Measurements from ENCODE around the gene RFLNA.

The RFLNA gene

DNA sequence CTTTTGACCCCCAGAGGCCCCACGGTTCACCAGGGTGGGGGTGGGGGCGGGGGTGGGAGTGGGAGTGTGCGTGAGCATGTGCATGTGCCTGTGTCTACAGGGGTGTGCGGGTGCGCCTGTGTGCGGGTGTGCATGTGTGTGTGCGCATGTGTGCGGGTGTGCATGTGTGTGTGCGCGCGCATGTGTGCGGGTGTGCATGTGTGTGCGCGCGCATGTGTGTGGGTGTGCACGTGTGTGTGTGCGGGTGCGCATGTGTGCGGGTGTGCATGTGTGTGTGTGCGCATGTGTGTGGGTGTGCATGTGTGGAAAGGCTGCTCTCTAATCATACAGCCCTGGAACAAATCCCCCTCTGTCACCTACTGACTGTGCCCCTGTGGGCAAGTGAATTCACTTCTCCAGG lies 38.8 kb downstream of the RFLNA start:
- TF ChIP-seq, protein P1, sequence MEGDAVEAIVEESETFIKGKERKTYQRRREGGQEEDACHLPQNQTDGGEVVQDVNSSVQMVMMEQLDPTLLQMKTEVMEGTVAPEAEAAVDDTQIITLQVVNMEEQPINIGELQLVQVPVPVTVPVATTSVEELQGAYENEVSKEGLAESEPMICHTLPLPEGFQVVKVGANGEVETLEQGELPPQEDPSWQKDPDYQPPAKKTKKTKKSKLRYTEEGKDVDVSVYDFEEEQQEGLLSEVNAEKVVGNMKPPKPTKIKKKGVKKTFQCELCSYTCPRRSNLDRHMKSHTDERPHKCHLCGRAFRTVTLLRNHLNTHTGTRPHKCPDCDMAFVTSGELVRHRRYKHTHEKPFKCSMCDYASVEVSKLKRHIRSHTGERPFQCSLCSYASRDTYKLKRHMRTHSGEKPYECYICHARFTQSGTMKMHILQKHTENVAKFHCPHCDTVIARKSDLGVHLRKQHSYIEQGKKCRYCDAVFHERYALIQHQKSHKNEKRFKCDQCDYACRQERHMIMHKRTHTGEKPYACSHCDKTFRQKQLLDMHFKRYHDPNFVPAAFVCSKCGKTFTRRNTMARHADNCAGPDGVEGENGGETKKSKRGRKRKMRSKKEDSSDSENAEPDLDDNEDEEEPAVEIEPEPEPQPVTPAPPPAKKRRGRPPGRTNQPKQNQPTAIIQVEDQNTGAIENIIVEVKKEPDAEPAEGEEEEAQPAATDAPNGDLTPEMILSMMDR (conservative IDR thresholded peaks at IDR 0.05; ENCODE audit: control insufficient read depth, insufficient read depth, low read depth, low read length) = no peak
- DNase-seq (ENCODE audit: low read depth) = no peak
- no peak overlapping the region for H3K4me3 ChIP-seq (ENCODE audit: control insufficient read depth, low read depth, low read length)

DNA sequence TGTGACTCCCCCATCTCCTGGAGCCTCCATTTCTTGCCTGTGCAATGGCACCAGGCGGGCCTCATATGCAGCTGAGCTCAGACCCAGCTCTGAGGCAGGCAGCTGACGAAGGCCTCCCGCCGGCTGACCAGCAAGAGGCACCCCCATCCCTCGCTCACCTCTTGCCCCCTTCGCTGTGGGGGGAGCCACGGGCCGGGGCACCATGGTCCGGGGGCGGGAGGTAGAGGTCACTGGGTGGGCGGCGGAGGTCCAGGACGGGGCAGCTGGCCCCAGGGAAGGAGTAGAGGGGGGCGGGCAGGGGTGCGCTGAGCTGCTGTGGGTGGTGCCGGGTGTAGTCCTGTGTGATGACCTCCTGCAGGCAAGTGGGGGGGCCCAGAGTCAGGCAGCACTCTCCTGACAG lies 39.4 kb downstream of the RFLNA start:
- TF ChIP-seq, protein P1 (conservative IDR thresholded peaks at IDR 0.05; ENCODE audit: control insufficient read depth, insufficient read depth, low read depth, low read length) = no peak
- DNase-seq (ENCODE audit: low read depth) = no peak
- H3K4me3 ChIP-seq (ENCODE audit: control insufficient read depth, low read depth, low read length) = no peak overlapping the region

DNA sequence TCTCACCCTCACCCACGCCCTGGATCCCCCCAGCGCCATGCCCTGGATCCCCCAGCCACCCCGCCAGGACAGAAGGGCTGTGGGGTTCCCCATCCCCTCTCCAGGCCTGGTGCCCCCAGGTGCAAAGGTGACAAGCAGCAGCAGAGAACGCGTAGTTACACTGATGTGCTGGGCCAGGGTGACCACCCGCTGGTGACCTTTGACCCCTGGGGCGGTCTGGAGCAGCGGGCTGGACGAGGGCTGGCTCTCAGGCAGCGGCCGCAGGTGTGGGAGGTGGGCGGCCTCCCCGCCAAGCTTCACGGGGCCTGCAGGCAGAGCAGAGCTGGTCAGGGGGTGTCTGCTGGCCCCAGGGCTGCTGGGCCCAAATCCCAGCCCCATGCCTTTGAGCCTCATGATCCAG lies 40.1 kb downstream of the RFLNA start:
- no peak for DNase-seq (ENCODE audit: low read depth)

DNA sequence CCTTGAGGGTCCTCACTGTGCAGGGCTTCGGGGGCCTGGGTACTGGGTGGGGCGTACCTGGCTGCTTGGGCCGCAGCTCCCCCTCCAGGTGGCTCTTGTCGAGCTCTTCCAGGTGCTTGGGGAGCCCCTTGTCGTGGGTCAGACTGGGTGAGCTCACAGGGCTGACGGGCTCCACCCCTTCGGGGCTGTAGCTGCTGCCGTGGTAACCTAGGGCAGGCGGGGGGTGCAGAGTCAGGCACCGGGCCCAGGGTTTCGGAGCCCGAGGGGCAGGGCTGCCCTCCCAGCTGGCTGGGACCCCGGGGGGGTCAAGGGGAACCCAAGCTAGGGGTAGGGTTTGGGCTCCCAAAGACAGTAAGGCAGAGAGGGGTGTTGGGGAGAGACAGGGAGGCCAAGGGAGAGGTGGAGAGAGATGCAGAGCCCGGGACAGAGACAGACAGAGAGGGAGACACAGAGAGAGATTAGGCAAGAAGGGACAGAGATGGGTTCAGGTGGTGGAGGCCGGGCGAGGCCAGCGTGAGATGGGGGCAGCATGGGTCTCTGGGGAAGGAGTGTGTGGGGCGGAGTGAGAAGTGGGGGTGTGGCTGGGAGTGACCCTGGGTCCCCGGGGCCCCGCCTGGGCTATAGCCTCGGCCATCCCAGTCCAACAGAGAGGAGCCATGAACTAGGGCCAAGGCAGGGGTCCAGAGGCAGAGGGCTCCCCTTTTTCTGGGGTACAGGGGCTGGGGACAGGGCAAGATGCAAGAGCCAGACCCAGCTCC lies 40.7 kb downstream of the RFLNA start:
- H3K4me3 ChIP-seq (ENCODE audit: control insufficient read depth, low read depth, low read length) = no peak overlapping the region
- TF ChIP-seq, protein P1 (conservative IDR thresholded peaks at IDR 0.05; ENCODE audit: control insufficient read depth, insufficient read depth, low read depth, low read length) = no peak
- no peak for DNase-seq (ENCODE audit: low read depth)

More for the DNA sequence above, 40.1 kb downstream of the RFLNA start:
- TF ChIP-seq, protein P1 (conservative IDR thresholded peaks at IDR 0.05; ENCODE audit: control insufficient read depth, insufficient read depth, low read depth, low read length) = no peak
- H3K4me3 ChIP-seq (ENCODE audit: control insufficient read depth, low read depth, low read length) = no peak overlapping the region

DNA sequence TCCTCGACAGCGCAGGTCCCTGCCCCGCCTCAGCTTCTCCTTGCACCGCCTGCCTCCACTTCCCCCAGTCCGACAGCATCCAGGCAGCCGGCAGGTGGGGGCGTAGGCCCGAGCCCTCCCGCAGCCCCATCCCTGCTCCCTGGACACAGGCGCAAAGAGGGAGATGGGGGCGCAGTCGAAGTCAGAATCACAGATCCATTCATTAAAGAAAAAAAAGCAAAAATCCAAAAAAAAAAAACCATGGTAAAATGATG lies 41.2 kb downstream of the RFLNA start:
- TF ChIP-seq, protein P1 (conservative IDR thresholded peaks at IDR 0.05; ENCODE audit: control insufficient read depth, insufficient read depth, low read depth, low read length) = no peak
- no peak overlapping the region for H3K4me3 ChIP-seq (ENCODE audit: control insufficient read depth, low read depth, low read length)
- no peak for DNase-seq (ENCODE audit: low read depth)

DNA sequence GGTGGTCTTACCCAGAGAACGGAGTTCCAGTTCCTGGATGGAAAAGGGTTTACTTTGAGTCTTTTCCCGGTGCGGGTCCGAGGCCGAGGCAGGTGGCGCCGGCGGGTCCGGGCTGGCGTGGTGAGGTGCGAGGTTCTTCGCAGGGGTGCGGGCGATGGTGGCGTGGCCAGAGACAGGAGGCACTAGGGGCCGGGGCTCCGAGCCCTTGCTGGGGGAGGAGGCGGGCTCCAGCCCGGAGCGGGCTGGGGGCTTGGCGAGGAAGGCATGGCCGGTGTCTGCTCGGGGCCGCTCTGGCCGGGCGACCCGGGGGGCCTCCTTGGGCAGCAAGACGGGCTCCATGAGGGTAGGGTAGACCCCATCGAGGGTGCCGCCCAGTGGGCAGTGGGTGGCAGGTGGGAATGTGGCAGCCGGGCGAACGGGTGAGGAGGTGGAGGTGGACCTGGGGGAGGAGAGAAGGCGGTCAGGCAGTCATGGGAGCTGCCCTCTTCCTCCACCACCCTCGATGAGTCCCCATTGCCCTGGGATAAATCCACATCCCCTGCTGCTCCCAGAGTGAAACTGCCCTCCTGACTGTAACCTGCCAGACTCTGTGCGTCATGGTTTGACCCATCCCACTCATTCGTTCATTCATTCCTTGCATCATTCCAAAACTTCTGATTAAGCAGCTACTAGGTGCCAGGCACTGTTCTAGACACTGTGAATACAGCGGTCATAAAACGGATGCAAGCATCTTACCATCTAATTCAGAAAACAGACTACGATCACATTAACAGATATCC lies 42.0 kb downstream of the RFLNA start:
- no peak overlapping the region for H3K4me3 ChIP-seq (ENCODE audit: control insufficient read depth, low read depth, low read length)
- TF ChIP-seq, protein P1 (conservative IDR thresholded peaks at IDR 0.05; ENCODE audit: control insufficient read depth, insufficient read depth, low read depth, low read length) = no peak
- DNase-seq (ENCODE audit: low read depth) = peak; percentile 66
